ENCODE measurements around the gene GAP43.

The GAP43 gene

GRCh38 chr3:115666920-115667737, 43.8 kb downstream of the GAP43 start:
- TF ChIP-seq CTCF (IDR thresholded peaks at IDR 0.05), result no peak

GRCh38 chr3:115667738-115668065, 44.4 kb downstream of the GAP43 start:
- TF ChIP-seq CTCF (IDR thresholded peaks at IDR 0.05), result no peak

GRCh38 chr3:115670911-115671310, 47.6 kb downstream of the GAP43 start:
- no peak for TF ChIP-seq CTCF (IDR thresholded peaks at IDR 0.05)

GRCh38 chr3:115671761-115672455, 48.6 kb downstream of the GAP43 start:
- TF ChIP-seq CTCF (IDR thresholded peaks at IDR 0.05), result no peak

- TF ChIP-seq CTCF (IDR thresholded peaks at IDR 0.05), result no peak
Measured at GRCh38 chr3:115673881-115674280, 50.6 kb downstream of the GAP43 start.

DNA sequence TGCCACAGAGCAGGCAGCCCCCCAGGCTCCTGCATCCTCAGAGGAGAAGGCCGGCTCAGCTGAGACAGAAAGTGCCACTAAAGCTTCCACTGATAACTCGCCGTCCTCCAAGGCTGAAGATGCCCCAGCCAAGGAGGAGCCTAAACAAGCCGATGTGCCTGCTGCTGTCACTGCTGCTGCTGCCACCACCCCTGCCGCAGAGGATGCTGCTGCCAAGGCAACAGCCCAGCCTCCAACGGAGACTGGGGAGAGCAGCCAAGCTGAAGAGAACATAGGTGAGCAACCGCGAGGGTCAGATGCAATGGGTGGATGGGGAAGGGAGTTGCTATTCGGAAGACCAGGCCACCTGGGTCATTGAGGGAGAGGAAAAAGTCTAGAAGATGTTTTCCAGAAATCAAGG, 53.0 kb downstream of the GAP43 start:
- TF ChIP-seq CTCF (IDR thresholded peaks at IDR 0.05), result no peak

- TF ChIP-seq CTCF (IDR thresholded peaks at IDR 0.05), result no peak
Measured at GRCh38 chr3:115680803-115681345, 57.6 kb downstream of the GAP43 start.
